Gastrocnemius medialis (tissue), 4 donors: ENCODE measurements around the gene CYGB.

ENCODE experiments used
- CTCF ChIP-seq, 5 experiments: fragments of 450-650 bp in 3 of 5; fragments of 200-600 bp in 2 of 5; sonication (generic) in 2 of 5; IDR thresholded peaks in 4 of 5; conservative IDR thresholded peaks in 1 of 5; 1 replicate in 4 of 5; 2 replicates in 1 of 5; pipeline ENCODE4 v1.5.1; 2016 to 2019; ENCODE audit warnings: antibody characterized with exemption in 5 of 5, mild to moderate bottlenecking in 3 of 5, moderate library complexity in 3 of 5
- POLR2A ChIP-seq, 2 donors: fragments of 450-650 bp; IDR thresholded peaks; one replicate each; pipeline ENCODE4 v1.6.1; 2017; ENCODE audit warnings: antibody characterized with exemption in 2 of 2, mild to moderate bottlenecking in 2 of 2, moderate library complexity in 2 of 2

GRCh38 chr17:76521262-76521661 lies 16.2 kb downstream of the CYGB start:
- TF ChIP-seq CTCF (IDR thresholded peaks at IDR 0.05 in 4 of 5, conservative IDR thresholded peaks at IDR 0.05 in 1 of 5) (no peak), POLR2A (IDR thresholded peaks at IDR 0.05) (no peak)
